K562 (cell line): Measurements from ENCODE around the gene CCDC9. TPM values are rescaled to one million over a fixed set of nuclear protein-coding genes. Genes with fewer than 3 reads are reported as not detected.

ENCODE experiments used
- CREM ChIP-seq: IDR thresholded peaks from 2 replicates; pipeline ENCODE4 v1.6.1; 2014; ENCODE audit warnings: antibody characterized with exemption, low read depth
- DDX20 ChIP-seq: fragments of 450-650 bp; IDR thresholded peaks from 2 replicates; pipeline ENCODE4 v1.6.1; 2016; ENCODE audit warnings: missing genetic modification characterization, low read depth, mild to moderate bottlenecking, missing compliant biosample characterization, moderate library complexity
- ELF1 ChIP-seq: fragments of 200-800 bp; sonication (Bioruptor generic); IDR thresholded peaks from 2 replicates; pipeline ENCODE4 v1.6.1; 2016; ENCODE audit warnings: missing genetic modification characterization, missing compliant biosample characterization
- GABPB2 ChIP-seq: fragments of 250-450 bp; sonication (Bioruptor Pico); conservative IDR thresholded peaks from 2 replicates; pipeline ENCODE4 v1.5.1; 2021; ENCODE audit warnings: mild to moderate bottlenecking
- ILK ChIP-seq: fragments of 450-650 bp; IDR thresholded peaks from 2 replicates; pipeline ENCODE4 v1.6.1; 2016; ENCODE audit warnings: missing genetic modification characterization, low read depth, mild to moderate bottlenecking, missing compliant biosample characterization, moderate library complexity, borderline replicate concordance
- MAFF ChIP-seq: IDR thresholded peaks from 2 replicates; pipeline ENCODE4 v1.6.1; 2012; ENCODE audit warnings: low read length, improper control_type of control experiment
- MEIS2 ChIP-seq: fragments of 450-650 bp; IDR thresholded peaks from 2 replicates; pipeline ENCODE4 v1.6.1; 2014; ENCODE audit warnings: mild to moderate bottlenecking; ENCODE audit not compliant: partially characterized antibody
- PURB ChIP-seq: sonication (generic); formaldehyde crosslinking; IDR thresholded peaks from 2 replicates; pipeline ENCODE4 v1.9.0; 2021; ENCODE audit warnings: low read depth, mild to moderate bottlenecking, missing genetic modification reagents
- RBM15 ChIP-seq: fragments of 200-400 bp; formaldehyde crosslinking; IDR thresholded peaks from 2 replicates; pipeline ENCODE4 v1.6.1; 2018; ENCODE audit warnings: mild to moderate bottlenecking, low read length, moderate library complexity; ENCODE audit not compliant: insufficient read depth
- RBM39 ChIP-seq: fragments of 200-400 bp; formaldehyde crosslinking; optimal IDR thresholded peaks from 2 replicates; pipeline ENCODE3; 2018; ENCODE audit warnings: low read depth, low read length
- XRCC3 ChIP-seq: fragments of 450-650 bp; IDR thresholded peaks from 2 replicates; pipeline ENCODE4 v1.6.1; 2017; ENCODE audit warnings: mild to moderate bottlenecking, moderate library complexity
- ZNF12 ChIP-seq: sonication (generic); formaldehyde crosslinking; IDR thresholded peaks from 2 replicates; pipeline ENCODE4 v1.4.0; 2020; ENCODE audit warnings: mild to moderate bottlenecking, missing genetic modification reagents
- ZNF133 ChIP-seq: fragments of 250-450 bp; sonication (Bioruptor Pico); IDR thresholded peaks from 2 replicates; pipeline ENCODE4 v1.4.0; 2020; ENCODE audit warnings: mild to moderate bottlenecking
- ZNF3 ChIP-seq: fragments of 250-450 bp; sonication (Bioruptor Pico); IDR thresholded peaks from 2 replicates; pipeline ENCODE4 v1.5.0; 2021; ENCODE audit warnings: mild to moderate bottlenecking, moderate library complexity
- ZNF780A ChIP-seq: fragments of 250-450 bp; sonication (Bioruptor Pico); IDR thresholded peaks from 2 replicates; pipeline ENCODE4 v1.5.0; 2021; ENCODE audit warnings: mild to moderate bottlenecking
- ZNF79 ChIP-seq: fragments of 250-450 bp; sonication (Bioruptor Pico); IDR thresholded peaks from 2 replicates; pipeline ENCODE4 v1.4.0; 2020; ENCODE audit warnings: low read depth, mild to moderate bottlenecking, moderate library complexity
- ZNF830 ChIP-seq: fragments of 250-450 bp; sonication (Bioruptor Pico); IDR thresholded peaks from 2 replicates; pipeline ENCODE4 v1.5.0; 2021; ENCODE audit warnings: mild to moderate bottlenecking
- ZSCAN29 ChIP-seq: fragments of 450-650 bp; IDR thresholded peaks from 2 replicates; pipeline ENCODE4 v1.6.1; 2017
- polyA plus RNA-seq, 8 experiments: library from polyadenylated mRNA; depleted of rRNA in 4 of 8; stranded (reverse) in 5 of 8; unstranded in 3 of 8; fragments of >200 nt; fragmentation: Nextera tagmentation in 2 of 8; fragmentation: Illumina TruSeq in 1 of 8; extraction: Ambion mirVana in 2 of 8; extraction: Trizol in 1 of 8; gene quantifications; 2 replicates each; pipeline versions ENCODE4 v1.2.1 to v1.2.3, GENCODE V29; 2011 to 2014; ENCODE audit warnings: inconsistent platforms in 1 of 8, missing spikeins in 1 of 8
- total RNA-seq, 7 experiments: library from RNA; depleted of rRNA in 6 of 7; stranded (reverse); fragments of >200 nt in 6 of 7; fragmentation: Illumina TruSeq in 2 of 7; extraction: Trizol in 2 of 7; gene quantifications; 2 replicates each; pipeline versions ENCODE4 v1.2.1 to v1.2.3, GENCODE V29; 2011 to 2021; ENCODE audit warnings: low replicate concordance in 1 of 7
- TF ChIP-seq, protein P1 (sequence below): fragments of 250-450 bp; sonication (Bioruptor Pico); IDR thresholded peaks from 2 replicates; pipeline ENCODE4 v1.5.0; 2021; ENCODE audit warnings: mild to moderate bottlenecking, moderate library complexity
- TF ChIP-seq, protein P2 (sequence below): IDR thresholded peaks from 2 replicates; pipeline ENCODE4 v1.6.1; 2011; ENCODE audit not compliant: insufficient read length; ENCODE audit errors: extremely low read depth
- TF ChIP-seq, protein P3 (sequence below): fragments of 250-450 bp; sonication (Bioruptor Pico); IDR thresholded peaks from 2 replicates; pipeline ENCODE4 v1.8.0; 2022; ENCODE audit warnings: inconsistent platforms
- TF ChIP-seq, protein P4 (sequence below): fragments of 450-650 bp; IDR thresholded peaks from 2 replicates; pipeline ENCODE4 v1.6.1; 2017; ENCODE audit warnings: mild to moderate bottlenecking, moderate library complexity

Gene CCDC9
- total and polyA plus RNA-seq, 9 of the 15 experiments (the other 6 are each of a cell fraction or from before 2014, with no cell fraction given): 0.23 to 38.6 (median 8.4) TPM

DNA sequence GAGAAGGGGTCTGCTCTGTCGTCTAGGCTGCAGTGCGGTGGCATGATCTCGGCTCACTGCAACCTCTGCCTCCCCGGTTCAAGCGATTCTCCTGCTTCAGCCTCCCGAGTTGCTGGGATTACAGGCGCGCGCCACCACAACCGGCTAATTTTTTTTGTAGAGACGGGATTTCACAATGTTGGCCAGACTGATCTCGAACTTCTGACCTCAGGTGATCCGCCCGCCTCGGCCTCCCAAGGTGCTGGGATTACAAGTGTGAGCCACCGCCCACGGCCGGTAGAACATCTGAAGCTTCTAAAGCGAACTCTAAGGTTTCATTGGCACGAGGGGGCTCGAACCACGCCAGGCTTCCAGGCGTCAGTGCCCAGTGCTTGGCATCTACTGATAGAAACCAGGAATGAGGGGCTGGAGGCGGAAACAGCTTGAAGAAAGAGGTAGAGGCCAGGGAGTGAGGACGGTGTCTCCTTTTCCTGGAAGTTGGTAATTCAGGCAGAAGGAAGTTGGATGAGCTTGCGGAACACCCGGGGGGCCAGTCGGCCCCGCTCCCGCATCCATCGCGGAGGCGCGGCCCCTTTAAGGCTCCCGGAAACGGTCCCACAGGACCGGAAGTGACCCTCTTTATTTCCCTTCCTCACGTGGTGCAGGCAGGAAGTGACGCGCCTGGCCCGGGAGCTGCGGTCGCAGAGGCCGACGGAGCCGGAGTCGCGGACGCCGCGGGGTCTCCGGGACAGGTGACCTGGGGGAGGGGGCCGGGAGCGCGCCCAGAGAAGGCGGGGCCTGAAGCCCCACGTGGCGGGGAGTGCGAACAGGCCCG, at the start of gene CCDC9 (continued):
- TF ChIP-seq, protein P1, sequence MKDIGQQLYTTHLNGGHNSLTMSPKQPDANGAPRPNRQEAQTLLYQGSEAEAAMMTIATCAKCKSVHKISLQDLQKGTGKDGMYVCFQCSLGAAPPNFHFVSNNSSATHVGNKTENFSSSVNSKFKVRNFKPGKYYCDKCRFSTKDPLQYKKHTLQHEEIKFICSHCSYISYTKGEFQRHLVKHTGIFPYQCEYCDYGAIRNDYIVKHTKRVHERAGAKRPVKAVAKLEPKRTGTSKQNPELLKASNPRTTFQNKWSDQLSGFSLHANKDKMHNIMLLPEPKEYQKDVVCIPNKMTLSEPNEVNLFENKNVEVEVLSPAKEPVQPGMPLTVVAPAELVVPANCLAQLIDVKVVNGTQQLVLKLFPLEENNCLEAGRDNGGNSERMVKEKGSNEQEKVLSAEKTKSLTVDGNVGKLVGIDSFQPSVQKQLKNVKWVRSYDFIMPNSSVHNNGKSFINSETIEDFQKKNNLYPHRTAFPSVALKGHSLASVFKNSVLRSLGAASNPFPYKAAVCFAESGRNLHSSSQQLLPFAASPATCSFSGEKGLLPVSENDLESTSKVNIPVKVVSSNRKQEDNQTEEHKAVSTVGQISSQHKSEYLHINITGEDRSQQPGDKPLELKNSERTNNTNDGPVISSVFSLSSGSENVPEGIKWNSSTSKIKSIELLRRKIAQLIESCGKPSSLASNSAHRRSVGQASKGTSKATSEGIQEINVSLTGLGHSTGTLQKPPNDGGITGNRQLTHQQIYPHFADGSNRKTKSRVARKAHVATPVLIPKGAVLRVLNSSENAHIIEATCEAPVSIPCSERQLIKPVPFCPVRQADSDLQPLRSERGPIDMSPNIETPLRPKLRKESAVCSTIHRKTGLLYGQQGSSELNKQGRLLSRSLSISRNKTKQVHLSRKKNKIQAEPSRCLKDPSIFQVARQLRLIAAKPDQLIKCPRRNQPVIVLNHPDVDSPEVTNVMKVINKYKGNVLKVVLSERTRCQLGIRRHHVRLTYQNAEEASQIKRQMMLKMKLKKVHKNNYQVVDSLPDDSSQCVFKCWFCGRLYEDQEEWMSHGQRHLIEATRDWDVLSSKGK: no peak
- TF ChIP-seq GABPB2 (CRISPR knock-in tag) (no peak), ZNF12 (peak; percentile 53; the same call in 1 of the 2 replicates), ZNF3 (CRISPR knock-in tag) (no peak), RBM15 (no peak), ZNF79 (CRISPR knock-in tag) (no peak), ZSCAN29 (no peak), CREM (peak; percentile 98), ZNF830 (CRISPR knock-in tag) (0 out of 2 replicates have a peak, but pooled peaks have one; percentile 36), XRCC3 (no peak), MAFF (no peak), ZNF780A (no peak), RBM39 (no peak), PURB (CRISPR knock-in tag) (no peak), ZNF133 (CRISPR knock-in tag) (no peak), DDX20 (tag) (no peak), ELF1 (tag) (peak; percentile 95), ILK (tag) (no peak), MEIS2 (no peak)
- TF ChIP-seq, protein P2, sequence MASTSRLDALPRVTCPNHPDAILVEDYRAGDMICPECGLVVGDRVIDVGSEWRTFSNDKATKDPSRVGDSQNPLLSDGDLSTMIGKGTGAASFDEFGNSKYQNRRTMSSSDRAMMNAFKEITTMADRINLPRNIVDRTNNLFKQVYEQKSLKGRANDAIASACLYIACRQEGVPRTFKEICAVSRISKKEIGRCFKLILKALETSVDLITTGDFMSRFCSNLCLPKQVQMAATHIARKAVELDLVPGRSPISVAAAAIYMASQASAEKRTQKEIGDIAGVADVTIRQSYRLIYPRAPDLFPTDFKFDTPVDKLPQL: no peak
- TF ChIP-seq, protein P3, sequence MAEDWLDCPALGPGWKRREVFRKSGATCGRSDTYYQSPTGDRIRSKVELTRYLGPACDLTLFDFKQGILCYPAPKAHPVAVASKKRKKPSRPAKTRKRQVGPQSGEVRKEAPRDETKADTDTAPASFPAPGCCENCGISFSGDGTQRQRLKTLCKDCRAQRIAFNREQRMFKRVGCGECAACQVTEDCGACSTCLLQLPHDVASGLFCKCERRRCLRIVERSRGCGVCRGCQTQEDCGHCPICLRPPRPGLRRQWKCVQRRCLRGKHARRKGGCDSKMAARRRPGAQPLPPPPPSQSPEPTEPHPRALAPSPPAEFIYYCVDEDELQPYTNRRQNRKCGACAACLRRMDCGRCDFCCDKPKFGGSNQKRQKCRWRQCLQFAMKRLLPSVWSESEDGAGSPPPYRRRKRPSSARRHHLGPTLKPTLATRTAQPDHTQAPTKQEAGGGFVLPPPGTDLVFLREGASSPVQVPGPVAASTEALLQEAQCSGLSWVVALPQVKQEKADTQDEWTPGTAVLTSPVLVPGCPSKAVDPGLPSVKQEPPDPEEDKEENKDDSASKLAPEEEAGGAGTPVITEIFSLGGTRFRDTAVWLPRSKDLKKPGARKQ: no peak
- TF ChIP-seq, protein P4, sequence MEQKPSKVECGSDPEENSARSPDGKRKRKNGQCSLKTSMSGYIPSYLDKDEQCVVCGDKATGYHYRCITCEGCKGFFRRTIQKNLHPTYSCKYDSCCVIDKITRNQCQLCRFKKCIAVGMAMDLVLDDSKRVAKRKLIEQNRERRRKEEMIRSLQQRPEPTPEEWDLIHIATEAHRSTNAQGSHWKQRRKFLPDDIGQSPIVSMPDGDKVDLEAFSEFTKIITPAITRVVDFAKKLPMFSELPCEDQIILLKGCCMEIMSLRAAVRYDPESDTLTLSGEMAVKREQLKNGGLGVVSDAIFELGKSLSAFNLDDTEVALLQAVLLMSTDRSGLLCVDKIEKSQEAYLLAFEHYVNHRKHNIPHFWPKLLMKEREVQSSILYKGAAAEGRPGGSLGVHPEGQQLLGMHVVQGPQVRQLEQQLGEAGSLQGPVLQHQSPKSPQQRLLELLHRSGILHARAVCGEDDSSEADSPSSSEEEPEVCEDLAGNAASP: no peak
